NCI-H2081 (cell line): ENCODE measurements around the gene CATSPERD.

ENCODE experiments used
- DNase-seq, 2 experiments: peaks; one replicate each; lab custom pipeline; 2025; lab: John Stamatoyannopoulos, UW

CATSPERD gene

GRCh38 chr19:5787409-5788182 is 67.2 kb downstream of the CATSPERD start:
- DNase-seq: no peak

DNA sequence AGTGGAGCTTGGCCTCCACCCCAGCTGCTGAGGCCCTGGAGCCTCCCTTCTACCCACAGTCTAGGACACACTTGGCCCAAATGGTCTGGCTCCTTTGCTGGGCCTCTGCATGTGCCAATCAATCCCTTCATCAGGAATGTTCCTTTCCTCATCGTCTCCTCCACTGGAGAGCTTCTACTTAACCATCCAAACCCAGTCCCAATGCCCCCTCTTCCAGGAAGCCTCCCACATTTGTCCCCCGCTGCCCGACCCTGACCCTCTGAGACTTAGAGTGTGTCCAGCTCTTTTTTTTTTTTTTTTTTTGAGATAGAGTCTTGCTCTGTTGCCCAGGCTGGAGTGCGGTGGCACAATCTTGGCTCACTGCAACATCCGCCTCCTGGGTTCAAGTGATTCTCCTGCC is 68.0 kb downstream of the CATSPERD start:
- DNase-seq: no peak

GRCh38 chr19:5789351-5789761 is 68.9 kb downstream of the CATSPERD start:
- no peak for DNase-seq

- DNase-seq: no peak
Measured at GRCh38 chr19:5789886-5790558, 69.6 kb downstream of the CATSPERD start.

DNA sequence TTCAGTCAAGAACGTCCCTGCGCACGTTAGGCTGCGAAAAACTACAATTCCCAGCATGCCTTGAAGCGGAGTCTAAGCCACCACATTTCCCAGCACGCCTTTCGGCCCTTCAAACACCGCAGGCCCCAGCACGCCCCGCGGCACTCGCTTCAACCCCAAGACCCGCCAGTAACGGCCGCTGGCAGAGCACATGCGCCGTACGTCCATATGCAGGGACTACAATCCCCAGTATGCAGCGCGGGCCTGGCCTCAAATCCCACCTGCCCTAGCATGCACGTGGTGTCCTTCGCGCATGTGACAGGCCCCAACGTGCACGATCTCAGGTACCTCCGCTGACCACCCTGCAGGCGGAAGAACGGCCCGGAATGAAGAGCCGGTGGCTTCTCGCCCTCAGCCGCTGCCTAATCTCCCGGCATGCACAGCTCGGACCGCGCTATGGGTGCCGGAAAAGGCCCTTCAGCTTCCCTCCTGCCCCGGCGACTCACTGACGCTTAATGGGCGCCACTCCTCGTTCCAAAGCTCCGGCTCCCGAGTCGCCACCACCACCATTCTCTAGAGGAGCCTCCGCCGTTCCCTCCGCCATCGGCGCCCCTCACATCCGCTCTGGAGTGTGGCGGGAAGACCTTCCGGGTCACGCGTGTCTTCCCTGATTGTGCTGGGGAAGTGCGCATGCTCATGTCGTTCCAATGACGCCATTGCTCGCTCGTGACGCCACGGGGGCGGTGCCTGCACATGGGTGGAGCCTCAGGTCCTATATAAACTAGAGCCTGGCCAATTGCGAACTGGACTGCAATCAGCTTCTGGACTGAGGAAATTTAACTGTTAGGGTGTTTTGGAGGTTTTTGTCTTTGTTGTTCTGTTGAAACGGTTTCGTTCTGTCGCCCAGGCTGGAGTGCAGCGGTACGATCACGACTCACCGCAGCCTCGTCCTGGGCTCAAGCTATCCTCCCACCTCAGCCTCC is 70.4 kb downstream of the CATSPERD start, which contains the start of gene DUS3L:
Gene DUS3L (minus strand): TSS at position 605 of the 962 bp plus-strand sequence. CDS start 22 bp downstream, at position 583.
- DNase-seq: peak; percentile 98

- no peak for DNase-seq
Measured at GRCh38 chr19:5792224-5792623, 71.8 kb downstream of the CATSPERD start.

DNA sequence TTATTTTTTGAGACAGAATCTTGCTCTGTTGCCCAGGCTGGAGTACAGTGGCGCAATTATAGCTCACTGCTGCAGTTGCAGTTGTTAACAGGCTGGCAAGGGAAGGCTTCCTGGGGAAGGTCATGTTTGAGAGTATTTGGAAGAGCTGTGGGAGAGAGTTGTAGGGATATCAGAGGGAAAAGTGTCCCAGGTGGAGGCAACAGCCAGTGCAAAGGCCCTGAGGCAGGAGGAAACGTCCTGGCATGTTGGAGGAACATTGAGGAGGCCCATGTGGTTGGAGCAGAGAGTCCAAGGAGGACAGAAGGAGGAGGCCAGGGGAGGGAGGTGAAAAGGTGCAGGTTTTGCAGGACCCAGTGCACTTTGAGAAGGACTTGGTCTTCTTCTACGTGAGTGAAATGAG is 72.8 kb downstream of the CATSPERD start:
- no peak for DNase-seq

DNA sequence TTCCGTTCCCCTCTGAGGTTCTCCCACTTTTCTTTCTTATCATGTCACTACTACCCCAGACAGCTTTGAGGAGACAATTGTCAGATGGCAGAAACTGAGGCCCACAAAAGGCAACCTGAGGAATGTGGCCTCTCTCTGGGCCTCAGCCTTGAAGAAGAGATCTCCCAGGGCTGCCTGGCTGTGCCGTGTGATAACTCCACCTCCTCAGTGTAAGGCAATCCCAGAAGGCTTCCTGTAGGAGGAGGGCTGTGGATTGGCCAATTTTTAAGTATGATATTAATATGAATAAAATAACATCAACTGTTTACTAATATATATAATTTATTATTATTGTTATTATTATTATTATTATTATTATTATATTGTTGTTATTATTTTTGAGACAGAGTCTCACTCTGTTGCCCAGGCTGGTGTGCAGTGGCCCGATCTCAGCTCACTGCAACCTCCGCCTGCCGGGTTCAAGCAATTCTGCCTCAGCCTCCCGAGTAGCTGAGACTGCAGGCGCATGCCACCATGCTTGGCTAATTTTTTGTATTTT is 75.0 kb downstream of the CATSPERD start:
- no peak for DNase-seq

- DNase-seq: no peak
Measured at GRCh38 chr19:5798244-5798643, 77.8 kb downstream of the CATSPERD start.

DNA sequence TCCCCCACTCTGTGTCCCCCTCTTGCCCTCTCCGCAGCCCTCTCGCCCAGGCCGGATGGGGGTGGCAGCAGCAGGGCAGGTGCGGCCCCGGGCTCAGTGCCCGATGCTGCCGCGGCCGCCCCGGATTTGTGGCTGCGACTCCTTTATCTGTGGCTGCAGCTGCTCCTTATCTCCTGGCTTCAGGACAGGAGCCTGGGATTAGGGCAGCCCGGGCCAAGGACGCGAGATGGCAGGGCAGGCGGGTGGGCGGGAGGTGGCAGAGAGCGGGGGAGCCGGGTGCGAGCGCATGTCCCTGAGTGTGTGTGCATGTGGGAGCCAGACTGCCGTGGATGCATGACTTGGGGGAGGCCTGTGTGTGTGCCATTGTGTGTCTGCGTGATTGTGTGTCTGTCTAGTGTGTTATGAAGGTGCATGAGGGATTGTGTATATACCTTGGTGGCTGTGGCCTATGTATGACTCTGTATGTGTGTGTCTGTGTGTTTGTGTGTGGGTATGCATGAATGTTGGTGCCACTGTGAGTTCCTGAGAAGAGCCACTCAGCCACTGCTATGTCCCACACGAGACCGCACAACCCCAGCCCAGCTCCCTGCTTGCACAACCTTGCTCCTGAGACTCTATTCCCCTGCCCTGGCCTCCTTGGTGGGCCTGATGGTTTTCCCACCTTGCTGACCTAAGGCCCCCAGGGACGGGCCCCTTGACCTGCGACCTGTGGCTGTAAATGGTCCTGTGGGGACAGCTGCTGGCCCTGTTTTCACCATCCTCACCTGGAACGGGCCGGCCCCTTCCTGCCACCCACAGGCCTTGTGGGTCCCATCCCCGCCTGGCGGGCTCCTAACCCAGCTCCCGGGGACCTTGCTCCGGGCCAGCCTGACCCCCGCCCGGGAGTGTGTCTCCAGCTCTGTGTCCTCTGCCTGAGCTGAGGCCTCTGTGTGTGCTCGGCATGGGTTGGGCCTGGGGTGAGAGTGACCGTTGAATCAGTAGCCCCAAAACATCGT is 79.1 kb downstream of the CATSPERD start:
- peak in 1 of 2 experiments; percentile 19 for DNase-seq

DNA sequence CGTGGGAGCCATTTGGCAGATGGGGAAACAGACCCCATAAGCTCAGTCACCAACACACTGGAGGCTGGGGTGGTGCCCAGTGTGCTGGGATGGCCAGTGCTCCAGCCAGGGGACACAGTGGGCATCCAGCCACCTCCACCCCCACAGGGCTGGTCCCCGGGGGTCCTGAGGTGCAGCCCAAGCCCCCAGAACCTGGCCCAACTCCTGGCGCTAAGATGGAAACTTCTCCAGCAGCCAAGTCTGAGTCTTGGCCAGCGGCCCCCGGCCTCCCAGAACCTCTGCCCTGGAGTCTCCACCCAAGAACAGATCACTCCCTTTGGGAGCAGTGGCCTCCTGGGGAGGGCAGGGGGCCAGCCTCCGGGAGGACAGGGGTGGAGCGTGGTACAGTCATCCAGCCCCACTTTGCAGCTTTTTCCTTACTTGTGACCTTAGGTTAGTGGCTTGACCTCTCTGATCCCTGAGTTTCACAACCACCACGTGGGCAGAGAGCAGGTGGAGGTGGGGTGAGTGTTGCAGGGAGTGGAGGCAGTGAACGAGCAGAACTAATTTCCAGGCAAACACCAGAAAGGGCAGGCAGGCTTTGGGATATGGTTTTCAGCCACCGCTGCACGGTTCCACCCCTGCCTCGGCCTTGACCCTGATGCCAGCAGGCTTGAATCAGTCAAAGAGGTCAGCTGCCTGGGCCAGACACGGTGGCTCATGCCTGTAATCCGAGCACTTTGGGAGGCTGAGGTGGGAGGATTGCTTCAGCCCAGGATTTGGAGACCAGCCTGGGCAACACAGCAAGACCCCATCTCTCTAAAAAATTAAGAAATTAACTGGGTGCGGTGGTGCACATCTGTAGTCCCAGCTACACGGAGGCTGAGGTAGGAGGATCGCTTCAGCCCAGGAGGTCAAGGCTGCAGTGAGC is 80.2 kb downstream of the CATSPERD start:
- DNase-seq: no peak

DNA sequence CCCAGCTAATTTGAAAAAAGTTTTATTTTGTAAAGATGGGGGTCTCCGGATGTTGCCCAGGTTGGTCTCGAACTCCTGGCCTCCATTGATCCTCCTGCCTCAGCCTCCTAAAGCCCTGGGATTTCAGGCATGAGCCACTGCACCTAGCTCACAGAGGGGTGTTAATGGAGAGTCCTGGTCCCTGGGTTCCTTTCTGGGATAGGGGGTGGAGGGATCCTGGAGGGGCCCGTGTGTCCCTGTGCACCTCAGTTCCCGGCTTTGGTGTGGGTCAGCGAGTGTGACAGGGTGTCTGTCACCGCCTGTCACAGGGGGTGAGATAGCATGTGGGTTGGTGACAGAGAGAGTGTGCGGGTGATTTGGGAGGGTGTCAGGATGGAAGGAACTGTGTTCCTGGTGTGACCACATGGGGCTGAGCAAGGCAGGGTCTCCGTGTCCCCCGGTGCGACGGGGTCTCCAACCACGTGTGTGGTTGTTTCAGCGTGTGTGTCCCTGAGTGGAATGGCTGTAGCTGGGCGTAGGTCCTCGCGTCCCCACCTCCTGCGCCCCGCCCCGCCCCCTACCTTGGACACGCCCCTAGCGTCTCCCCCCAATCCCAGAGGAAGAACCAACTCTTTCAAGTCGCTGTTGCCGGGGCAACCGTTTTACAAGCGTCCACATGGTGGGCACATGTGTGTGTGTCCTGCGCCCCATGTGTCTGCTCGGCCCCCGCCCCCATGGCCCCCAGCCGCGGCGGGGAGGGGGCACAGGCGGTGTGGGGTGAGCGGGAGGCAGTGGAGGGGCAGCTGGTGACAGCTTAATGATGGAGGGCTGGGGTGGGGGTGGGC is 81.6 kb downstream of the CATSPERD start:
- DNase-seq: no peak

DNA sequence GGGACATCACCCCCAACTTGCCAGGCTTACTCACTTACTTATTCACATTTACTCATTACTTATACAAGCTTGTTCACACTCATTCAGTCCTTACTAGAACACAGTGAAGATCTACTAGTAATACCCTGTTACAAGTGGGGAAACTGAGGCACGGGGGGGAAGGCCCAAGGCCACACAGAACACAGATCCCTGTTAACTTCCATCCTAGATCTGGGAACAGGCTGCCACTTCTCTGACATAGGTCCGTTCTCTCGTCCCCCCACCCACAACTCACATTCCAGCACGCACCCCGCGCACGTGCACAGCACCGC is 83.0 kb downstream of the CATSPERD start:
- DNase-seq: no peak

DNA sequence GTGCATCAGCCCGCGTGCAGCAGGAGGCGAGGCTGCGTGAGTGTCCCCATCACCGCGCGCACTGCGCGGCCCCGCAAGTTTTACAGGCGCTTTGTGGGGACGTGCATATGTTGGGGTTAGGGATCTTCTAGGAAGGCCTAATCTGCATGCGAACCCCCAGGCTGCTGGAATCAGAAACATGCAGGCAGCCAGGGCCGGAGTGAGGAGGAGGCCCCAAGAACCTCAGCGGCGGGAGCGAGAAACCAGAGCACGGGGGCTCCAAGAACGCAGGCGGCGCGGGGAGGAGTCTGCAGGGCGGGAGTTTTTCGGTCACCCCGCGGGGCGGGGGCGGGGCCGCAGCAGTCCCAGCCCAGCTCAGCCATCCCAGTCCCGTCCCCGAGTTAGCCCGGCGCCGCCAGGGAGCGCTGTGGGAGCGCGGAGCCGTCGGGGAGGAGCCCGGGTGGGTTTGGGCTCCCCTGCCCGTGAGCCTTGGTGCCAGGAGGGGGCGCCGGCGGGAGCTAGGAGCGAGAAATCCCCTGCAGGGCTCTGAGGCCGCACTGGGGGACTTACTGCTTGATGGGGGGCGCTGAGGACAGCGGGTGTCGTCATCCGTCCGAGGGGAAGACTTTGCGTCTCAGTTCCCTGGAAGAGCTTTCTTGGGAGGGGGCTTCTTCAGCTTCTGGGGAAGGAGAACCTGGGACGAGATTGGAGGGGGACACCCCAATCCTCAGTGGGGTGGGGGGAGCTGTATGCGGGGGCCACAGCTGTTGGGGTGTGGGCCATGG is 83.5 kb downstream of the CATSPERD start:
- peak; percentile 84 to 92 for DNase-seq

- peak; percentile 27 to 35 for DNase-seq
Measured at GRCh38 chr19:5804516-5805461, 84.4 kb downstream of the CATSPERD start, which contains the start of gene NRTN. Gene NRTN (plus strand): TSS chr19:5805067. CDS start chr19:5824166, 19,099 bp downstream.

GRCh38 chr19:5805462-5806132 is 85.2 kb downstream of the CATSPERD start:
- peak; percentile 66 to 76 for DNase-seq
